Measurements from ENCODE around the gene DFFB. TPM values are rescaled to one million over a fixed set of nuclear protein-coding genes. Genes with fewer than 3 reads are reported as not detected.

DFFB gene
- total and polyA plus RNA-seq, 9 of the 15 experiments (the other 6 are each of a cell fraction or from before 2014, with no cell fraction given): 2.3 to 15.8 (median 11.5) TPM

DNA sequence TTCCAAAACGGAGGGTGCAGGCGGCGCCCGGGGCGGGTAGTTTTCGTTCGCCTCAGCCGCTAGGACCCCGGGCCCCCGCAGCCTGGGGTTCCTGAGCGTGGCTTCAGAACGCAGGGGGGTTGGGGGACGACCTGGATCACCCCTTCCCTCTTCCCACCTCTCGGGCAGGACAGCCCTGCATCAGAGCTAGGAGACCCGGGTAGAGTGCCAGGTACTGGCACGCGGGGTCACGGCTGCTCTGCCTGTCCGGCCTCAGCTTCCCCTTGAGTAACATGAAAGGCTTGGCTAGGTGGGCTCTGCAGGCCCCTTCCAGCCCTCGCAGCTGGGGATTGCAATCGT, 484 bp downstream of the DFFB start:
- Histone ChIP-seq H3K4me3 (peak overlapping the region; percentile 90), H3K4me1 (replicated peaks in 1 of 2; ENCODE audit: control insufficient read depth in 2 of 2, insufficient read depth in 2 of 2, low read length in 2 of 2) (peaks cover 10 to 37% of the 10 kb centered on the region in 2 experiments; a peak in 3 of 5 replicates), H2AFZ (ENCODE audit: low read depth, low read length) (peak overlapping the region; percentile 100), H3K9ac (ENCODE audit: insufficient read depth in 1 of 2, low read depth in 2 of 2, low read length in 2 of 2) (peak overlapping the region; percentile 75 to 93), H3K9me3 (replicated peaks; ENCODE audit: control insufficient read depth, insufficient read depth, low read depth, low read length) (no peaks in the 10 kb centered on the region), H3K27ac (ENCODE audit: extremely low read depth, low read depth, low read length) (peak overlapping the region; percentile 68), H3K4me2 (ENCODE audit: insufficient read depth, low read length) (peak overlapping the region; percentile 99), H3K36me3 (ENCODE audit: control insufficient read depth, insufficient read depth, low read length) (peaks cover 8% of the 10 kb centered on the region; the same call in 1 of the 3 replicates), H3K79me2 (ENCODE audit: control insufficient read depth, insufficient read depth, low read length) (peaks cover 42% of the 10 kb centered on the region), H4K20me1 (replicated peaks; ENCODE audit: control insufficient read depth, insufficient read depth, low read length) (peaks cover 4% of the 10 kb centered on the region; the same call in 1 of the 2 replicates), H3K27me3 (ENCODE audit: control insufficient read depth in 2 of 2, insufficient read depth in 2 of 2, low read length in 2 of 2) (no peaks in the 10 kb centered on the region), H3K9me1 (ENCODE audit: control insufficient read depth, insufficient read depth, low read length) (no peaks in the 10 kb centered on the region)
- WGBS (ENCODE audit: insufficient coverage, low coverage, missing lambda C conversion rate): 3% methylated on average over 19 of the region's 21 CpGs
- intact Hi-C loops (cut with micrococcal nuclease): loop anchor here (1.0 to 5.0 kb wide), 3 partner anchors 13 to 80 kb away; partner anchors contain the start of gene C1orf174
- peak; percentile 17 for ATAC-seq
- no peak for FAIRE-seq
- ChIA-PET CTCF (ENCODE audit: low intra/inter-chr PET ratio) (interaction anchor here (0.9 to 1.6 kb wide), 2 partner anchors 12 to 56 kb away, joined by 3 to 6 read pairs; no protein-coding TSS in a partner anchor), POLR2A (interaction anchor here (1.5 to 1.9 kb wide), 3 partner anchors 10 to 64 kb away, joined by 5 to 10 read pairs (median 6); no protein-coding TSS in a partner anchor)
- peak in 1 of 4 experiments; percentile 64 for DNase-seq (ENCODE audit: extremely low read depth in 1 of 4, low spot score in 3 of 4)
- in situ Hi-C loops (cut with MboI): no loop called here
- BruUV-seq (replicated peaks): no TSS peak
- TF ChIP-seq ZBTB1 (CRISPR knock-in tag; IDR thresholded peaks at IDR 0.05; ENCODE audit: borderline replicate concordance, low read depth) (peak; percentile 84), NR3C1 (CRISPR knock-in tag; IDR thresholded peaks at IDR 0.05) (0 out of 2 replicates have a peak, but pooled peaks have one; percentile 71), FIP1L1 (IDR thresholded peaks at IDR 0.05; ENCODE audit: low read depth, low read length, poor library complexity, severe bottlenecking) (no peak), BRCA1 (IDR thresholded peaks at IDR 0.05) (no peak), BRCA1 (CRISPR knock-in tag; IDR thresholded peaks at IDR 0.05) (0 out of 2 replicates have a peak, but pooled peaks have one; percentile 3), E4F1 (CRISPR knock-in tag; IDR thresholded peaks at IDR 0.05; ENCODE audit: borderline replicate concordance) (no peak), SIN3A (IDR thresholded peaks at IDR 0.05; ENCODE audit: borderline replicate concordance in 2 of 2, control insufficient read depth in 1 of 2, low read depth in 2 of 2, low read length in 2 of 2) (peak in 1 of 2 experiments; percentile 45; a peak in 2 of 4 replicates), CHD1 (IDR thresholded peaks at IDR 0.05; ENCODE audit: low read length) (peak; percentile 21), HNRNPL (IDR thresholded peaks at IDR 0.05; ENCODE audit: low read depth, low read length) (0 out of 2 replicates have a peak, but pooled peaks have one; percentile 1), ZBTB7A (IDR thresholded peaks at IDR 0.05; ENCODE audit: borderline replicate concordance, control insufficient read depth, low read depth, low read length) (peak; percentile 43; the same call in 1 of the 2 replicates), STAT5A (IDR thresholded peaks at IDR 0.05; ENCODE audit: borderline replicate concordance, low read length) (no peak), KAT7 (CRISPR knock-in tag; IDR thresholded peaks at IDR 0.05; ENCODE audit: borderline replicate concordance) (peak; percentile 37; the same call in 1 of the 2 replicates), RBM14 (IDR thresholded peaks at IDR 0.05; ENCODE audit: borderline replicate concordance, insufficient read depth, low read depth, low read length) (0 out of 2 replicates have a peak, but pooled peaks have one; percentile 6)
- TF ChIP-seq, protein P1, sequence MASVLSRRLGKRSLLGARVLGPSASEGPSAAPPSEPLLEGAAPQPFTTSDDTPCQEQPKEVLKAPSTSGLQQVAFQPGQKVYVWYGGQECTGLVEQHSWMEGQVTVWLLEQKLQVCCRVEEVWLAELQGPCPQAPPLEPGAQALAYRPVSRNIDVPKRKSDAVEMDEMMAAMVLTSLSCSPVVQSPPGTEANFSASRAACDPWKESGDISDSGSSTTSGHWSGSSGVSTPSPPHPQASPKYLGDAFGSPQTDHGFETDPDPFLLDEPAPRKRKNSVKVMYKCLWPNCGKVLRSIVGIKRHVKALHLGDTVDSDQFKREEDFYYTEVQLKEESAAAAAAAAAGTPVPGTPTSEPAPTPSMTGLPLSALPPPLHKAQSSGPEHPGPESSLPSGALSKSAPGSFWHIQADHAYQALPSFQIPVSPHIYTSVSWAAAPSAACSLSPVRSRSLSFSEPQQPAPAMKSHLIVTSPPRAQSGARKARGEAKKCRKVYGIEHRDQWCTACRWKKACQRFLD (CRISPR knock-in tag; IDR thresholded peaks at IDR 0.05): 0 out of 2 replicates have a peak, but pooled peaks have one; percentile 7

Data from K562 (cell line).